HG02943 (cell line): ENCODE results near the gene IL1RN.

Experiments
- ATAC-seq: cut with Tn5 transposase; IDR thresholded peaks from one replicate; pipeline ENCODE4 v1.9.1; 2021; ENCODE audit warnings: mild to moderate bottlenecking, low read depth, moderate library complexity; ENCODE audit not compliant: unreplicated experiment

The IL1RN gene

GRCh38 chr2:113149553-113150257 lies 22.3 kb downstream of the IL1RN start:
- no peak for ATAC-seq

GRCh38 chr2:113150258-113150601 lies 22.8 kb downstream of the IL1RN start:
- no peak for ATAC-seq

GRCh38 chr2:113155331-113155730 lies 27.9 kb downstream of the IL1RN start:
- ATAC-seq, result no peak

GRCh38 chr2:113156278-113157117 lies 29.1 kb downstream of the IL1RN start:
- no peak for ATAC-seq

GRCh38 chr2:113157118-113157896 lies 29.9 kb downstream of the IL1RN start:
- no peak for ATAC-seq

GRCh38 chr2:113157897-113158753 lies 30.7 kb downstream of the IL1RN start:
- ATAC-seq, result no peak

- ATAC-seq, result no peak
These were observed 31.6 kb downstream of the IL1RN start for GRCh38 chr2:113158884-113159553.

GRCh38 chr2:113160248-113160647 lies 32.9 kb downstream of the IL1RN start:
- ATAC-seq, result no peak

GRCh38 chr2:113160962-113161361 lies 33.6 kb downstream of the IL1RN start:
- ATAC-seq, result no peak

GRCh38 chr2:113162173-113162572 lies 34.8 kb downstream of the IL1RN start:
- no peak for ATAC-seq

- no peak for ATAC-seq
These were observed 35.5 kb downstream of the IL1RN start for GRCh38 chr2:113162869-113163268.

- no peak for ATAC-seq
These were observed 37.0 kb downstream of the IL1RN start for GRCh38 chr2:113164215-113164929.

GRCh38 chr2:113164930-113165585 lies 37.7 kb downstream of the IL1RN start:
- no peak for ATAC-seq

- ATAC-seq, result no peak
These were observed 38.8 kb downstream of the IL1RN start for GRCh38 chr2:113166187-113166645.

GRCh38 chr2:113167115-113167932 lies 39.9 kb downstream of the IL1RN start:
- no peak for ATAC-seq

GRCh38 chr2:113167962-113168340 lies 40.6 kb downstream of the IL1RN start:
- ATAC-seq, result no peak

GRCh38 chr2:113169002-113169530 lies 41.7 kb downstream of the IL1RN start:
- no peak for ATAC-seq
